ENCODE results near the gene PTPRJ. TPM values are rescaled to one million over a fixed set of nuclear protein-coding genes. Genes with fewer than 3 reads are reported as not detected.

The PTPRJ gene
- total and polyA plus RNA-seq, 10 donors: 6.4 to 135 (median 74.6) TPM

- Histone ChIP-seq H3K4me3 (no peak overlapping the region), H3K9me3 (no peaks in the 10 kb centered on the region), H3K36me3 (no peaks in the 10 kb centered on the region), H3K4me1 (peaks cover 22 to 97% (median 60%) of the 10 kb centered on the region in 6 donors), H3K27ac (no peak overlapping the region), H3K27me3 (replicated peaks in 1 of 7) (no peaks in the 10 kb centered on the region)
- intact Hi-C loops (cut with DNase I; ENCODE audit: low total_unique reads): no loop called here
- TF ChIP-seq POLR2A (IDR thresholded peaks at IDR 0.05) (no peak), POLR2AphosphoS5 (IDR thresholded peaks at IDR 0.05) (no peak), CTCF (IDR thresholded peaks at IDR 0.05 in 8 of 11, conservative IDR thresholded peaks at IDR 0.05 in 3 of 11) (no peak)
- DNase-seq: no peak
- WGBS, 5 donors: 78 to 87% (median 82%) methylated on average over 6 of the region's 6 CpGs
Observed at GRCh38 chr11:48098024-48098423, 117.7 kb downstream of the PTPRJ start.

GRCh38 chr11:48099916-48100446 is 119.6 kb downstream of the PTPRJ start:
- H3K27ac ChIP-seq: peak overlapping the region in 1 of 8 donors; percentile 9
- no peaks in the 10 kb centered on the region for H3K36me3 ChIP-seq
- 87 to 93% (median 90%) methylated on average over 6 of the region's 6 CpGs for WGBS, 5 donors
- H3K9me3 ChIP-seq: no peaks in the 10 kb centered on the region
- TF ChIP-seq POLR2AphosphoS5 (IDR thresholded peaks at IDR 0.05): no peak
- no peak for TF ChIP-seq CTCF (IDR thresholded peaks at IDR 0.05 in 8 of 11, conservative IDR thresholded peaks at IDR 0.05 in 3 of 11)
- no peak for TF ChIP-seq POLR2A (IDR thresholded peaks at IDR 0.05)
- intact Hi-C loops (cut with DNase I; ENCODE audit: low total_unique reads): no loop called here
- DNase-seq: no peak
- no peaks in the 10 kb centered on the region for H3K27me3 ChIP-seq (replicated peaks in 1 of 7)
- no peak overlapping the region for H3K4me3 ChIP-seq
- peaks cover 9 to 97% (median 57%) of the 10 kb centered on the region in 6 donors for H3K4me1 ChIP-seq

- Histone ChIP-seq H3K4me3 (no peak overlapping the region), H3K36me3 (no peaks in the 10 kb centered on the region), H3K4me1 (peaks cover 4 to 97% (median 60%) of the 10 kb centered on the region in 6 donors), H3K9me3 (no peaks in the 10 kb centered on the region), H3K27me3 (replicated peaks in 1 of 7) (no peaks in the 10 kb centered on the region), H3K27ac (peak overlapping the region in 1 of 8 donors; percentile 26)
- intact Hi-C loops (cut with DNase I; ENCODE audit: low total_unique reads): no loop called here
- no peak for DNase-seq
- WGBS, 5 donors: 86 to 90% (median 87%) methylated on average over 11 of the region's 11 CpGs
- TF ChIP-seq CTCF (IDR thresholded peaks at IDR 0.05 in 8 of 11, conservative IDR thresholded peaks at IDR 0.05 in 3 of 11) (no peak), POLR2A (IDR thresholded peaks at IDR 0.05) (no peak), POLR2AphosphoS5 (IDR thresholded peaks at IDR 0.05) (no peak)
Observed at GRCh38 chr11:48101044-48101733, 120.8 kb downstream of the PTPRJ start.

- Histone ChIP-seq H3K9me3 (no peaks in the 10 kb centered on the region), H3K36me3 (no peaks in the 10 kb centered on the region), H3K27ac (peak overlapping the region in 1 of 8 donors; percentile 85), H3K4me1 (peaks cover 10 to 97% (median 64%) of the 10 kb centered on the region in 6 donors), H3K27me3 (replicated peaks in 1 of 7) (no peaks in the 10 kb centered on the region), H3K4me3 (no peak overlapping the region)
- TF ChIP-seq POLR2A (IDR thresholded peaks at IDR 0.05) (no peak), CTCF (IDR thresholded peaks at IDR 0.05 in 8 of 11, conservative IDR thresholded peaks at IDR 0.05 in 3 of 11) (no peak), POLR2AphosphoS5 (IDR thresholded peaks at IDR 0.05) (no peak)
- intact Hi-C loops (cut with DNase I; ENCODE audit: low total_unique reads): no loop called here
- 66 to 87% (median 79%) methylated on average over 6 of the region's 6 CpGs for WGBS, 5 donors
- no peak for DNase-seq
Observed at GRCh38 chr11:48101958-48102357, 121.6 kb downstream of the PTPRJ start.
